ENCODE data around the gene NSMCE4A. TPM values are rescaled to one million over a fixed set of nuclear protein-coding genes. Genes with fewer than 3 reads are reported as not detected.
"Not testable (repeated sequence)": the region's sequence is repeated elsewhere in the genome, so short reads cannot be mapped to it uniquely, and the experiment has no call there.

Gene NSMCE4A
- polyA plus RNA-seq, 3 donors from 2014 or later: 38.5 to 79.6 (median 48.7) TPM

- H3K9me3 Mint-ChIP-seq: peaks cover 0 to 2% (median 0%) of the 10 kb centered on the region in 6 donors
- H3K36me3 Mint-ChIP-seq: no peaks in the 10 kb centered on the region
- no peak overlapping the region for H3K4me3 Mint-ChIP-seq
- no peak overlapping the region for H3K27ac Mint-ChIP-seq
- no peaks in the 10 kb centered on the region for H3K4me1 Mint-ChIP-seq
- DNase-seq: no peak
- H3K27me3 Mint-ChIP-seq (ENCODE audit: low read depth in 3 of 3): peaks cover 3 to 14% (median 4%) of the 10 kb centered on the region in 3 donors
These were observed 32.1 kb downstream of the NSMCE4A start for GRCh38 chr10:121942749-121943416.

GRCh38 chr10:121941532-121941931 is 33.5 kb downstream of the NSMCE4A start:
- no peak for DNase-seq
- H3K4me3 Mint-ChIP-seq: no peak overlapping the region
- no peaks in the 10 kb centered on the region for H3K4me1 Mint-ChIP-seq
- H3K27me3 Mint-ChIP-seq (ENCODE audit: low read depth in 3 of 3): peaks cover 3 to 14% (median 6%) of the 10 kb centered on the region in 3 donors
- H3K9me3 Mint-ChIP-seq: peaks cover 0 to 2% (median 0%) of the 10 kb centered on the region in 6 donors
- no peaks in the 10 kb centered on the region for H3K36me3 Mint-ChIP-seq
- no peak overlapping the region for H3K27ac Mint-ChIP-seq

GRCh38 chr10:121936295-121936694 is 38.7 kb downstream of the NSMCE4A start:
- Mint-ChIP-seq H3K4me3 (no peak overlapping the region), H3K36me3 (no peaks in the 10 kb centered on the region), H3K27ac (no peak overlapping the region), H3K9me3 (peaks cover 0 to 2% (median 0%) of the 10 kb centered on the region in 6 donors), H3K4me1 (no peaks in the 10 kb centered on the region), H3K27me3 (ENCODE audit: low read depth in 3 of 3) (peaks cover 3 to 11% (median 3%) of the 10 kb centered on the region in 3 donors)
- no peak for DNase-seq

GRCh38 chr10:121935702-121936101 is 39.3 kb downstream of the NSMCE4A start:
- Mint-ChIP-seq H3K27me3 (ENCODE audit: low read depth in 3 of 3) (peaks cover 1 to 8% (median 3%) of the 10 kb centered on the region in 3 donors), H3K9me3 (peaks cover 0 to 2% (median 0%) of the 10 kb centered on the region in 6 donors), H3K4me1 (no peaks in the 10 kb centered on the region), H3K4me3 (no peak overlapping the region), H3K36me3 (no peaks in the 10 kb centered on the region), H3K27ac (peak overlapping the region in 1 of 6 donors; percentile 50)
- DNase-seq: no peak

- H3K36me3 Mint-ChIP-seq, DNase-seq, H3K9me3 Mint-ChIP-seq: not testable (repeated sequence)
- peak overlapping the region in 4 of 5 donors; percentile 18 to 73 (median 37) for H3K4me3 Mint-ChIP-seq
- peaks cover 17 to 28% of the 10 kb centered on the region in 2 donors for H3K4me1 Mint-ChIP-seq
- H3K27ac Mint-ChIP-seq: peak overlapping the region in 4 of 6 donors; percentile 61 to 76 (median 62)
- H3K27me3 Mint-ChIP-seq (ENCODE audit: low read depth in 3 of 3): peaks cover 0 to 11% (median 2%) of the 10 kb centered on the region in 3 donors
These were observed 44.5 kb downstream of the NSMCE4A start for GRCh38 chr10:121930268-121931085.

- H3K27me3 Mint-ChIP-seq (ENCODE audit: low read depth in 3 of 3): peaks cover 0 to 12% (median 2%) of the 10 kb centered on the region in 3 donors
These were observed 45.3 kb downstream of the NSMCE4A start for GRCh38 chr10:121929585-121930267.

GRCh38 chr10:121928528-121928884 is 46.5 kb downstream of the NSMCE4A start:
- Mint-ChIP-seq H3K4me1 (peaks cover 22 to 36% of the 10 kb centered on the region in 2 donors), H3K9me3 (no peaks in the 10 kb centered on the region), H3K27ac (peak overlapping the region; percentile 75 to 99 (median 87)), H3K36me3 (no peaks in the 10 kb centered on the region), H3K27me3 (ENCODE audit: low read depth in 3 of 3) (peaks cover 0 to 10% (median 2%) of the 10 kb centered on the region in 3 donors), H3K4me3 (peak overlapping the region; percentile 87 to 97 (median 94))
- DNase-seq: no peak

More at GRCh38 chr10:121929585-121930267, 45.3 kb downstream of the NSMCE4A start:
- Mint-ChIP-seq H3K4me3 (peak overlapping the region; percentile 38 to 73 (median 62)), H3K27ac (peak overlapping the region in 4 of 6 donors; percentile 2 to 76 (median 62)), H3K4me1 (peaks cover 22 to 35% of the 10 kb centered on the region in 2 donors)
- H3K9me3 Mint-ChIP-seq, H3K36me3 Mint-ChIP-seq, DNase-seq: not testable (repeated sequence)

- H3K4me3 Mint-ChIP-seq: peak within 1 kb of the TSS; percentile 87 to 97 (median 94)
- peak within 1 kb of the TSS; percentile 88 to 99 (median 96) for H3K27ac Mint-ChIP-seq
- peaks cover 0 to 10% (median 2%) of the 10 kb centered on the region in 3 donors for H3K27me3 Mint-ChIP-seq (ENCODE audit: low read depth in 3 of 3)
- peaks cover 22 to 38% of the 10 kb centered on the region in 2 donors for H3K4me1 Mint-ChIP-seq
- DNase-seq: peak; percentile 80 to 82 (median 81)
- peaks cover 1 to 2% (median 1%) of the 10 kb centered on the region in 3 donors for H3K36me3 Mint-ChIP-seq
- no peaks in the 10 kb centered on the region for H3K9me3 Mint-ChIP-seq
These were observed 47.0 kb downstream of the NSMCE4A start, which contains the start of gene ATE1 for GRCh38 chr10:121927841-121928527. TSS of gene ATE1 (minus strand) at chr10:121928031. CDS start at chr10:121927949, 82 bp downstream.

GRCh38 chr10:121927318-121927840 is 47.6 kb downstream of the NSMCE4A start:
- Mint-ChIP-seq H3K27me3 (ENCODE audit: low read depth in 3 of 3) (peaks cover 0 to 10% (median 0%) of the 10 kb centered on the region in 3 donors), H3K36me3 (peaks cover 4 to 8% (median 5%) of the 10 kb centered on the region in 3 donors), H3K9me3 (no peaks in the 10 kb centered on the region), H3K4me3 (peak overlapping the region; percentile 87 to 97 (median 93)), H3K4me1 (peaks cover 22 to 44% of the 10 kb centered on the region in 2 donors), H3K27ac (peak overlapping the region; percentile 83 to 98 (median 89))
- no peak for DNase-seq

GRCh38 chr10:121926671-121927317 is 48.2 kb downstream of the NSMCE4A start:
- peak in 2 of 3 donors; percentile 34 to 40 for DNase-seq
- peak overlapping the region; percentile 87 to 97 (median 93) for H3K4me3 Mint-ChIP-seq
- peaks cover 22 to 45% of the 10 kb centered on the region in 2 donors for H3K4me1 Mint-ChIP-seq
- H3K27me3 Mint-ChIP-seq (ENCODE audit: low read depth in 3 of 3): peaks cover 0 to 10% (median 0%) of the 10 kb centered on the region in 3 donors
- no peaks in the 10 kb centered on the region for H3K9me3 Mint-ChIP-seq
- H3K27ac Mint-ChIP-seq: peak overlapping the region; percentile 83 to 96 (median 89)
- H3K36me3 Mint-ChIP-seq: peaks cover 4 to 9% (median 5%) of the 10 kb centered on the region in 3 donors

- H3K36me3 Mint-ChIP-seq: peaks cover 4 to 9% (median 5%) of the 10 kb centered on the region in 3 donors
- peak overlapping the region in 2 of 6 donors; percentile 88 to 93 for H3K27ac Mint-ChIP-seq
- H3K27me3 Mint-ChIP-seq (ENCODE audit: low read depth in 3 of 3): peaks cover 0 to 10% (median 0%) of the 10 kb centered on the region in 3 donors
- DNase-seq: no peak
- H3K4me3 Mint-ChIP-seq: peak overlapping the region; percentile 23 to 87 (median 36)
- no peaks in the 10 kb centered on the region for H3K9me3 Mint-ChIP-seq
- peaks cover 22 to 45% of the 10 kb centered on the region in 2 donors for H3K4me1 Mint-ChIP-seq
These were observed 48.9 kb downstream of the NSMCE4A start for GRCh38 chr10:121926157-121926556.

GRCh38 chr10:121921238-121921931 is 53.6 kb downstream of the NSMCE4A start:
- Mint-ChIP-seq H3K36me3 (peaks cover 14 to 15% (median 15%) of the 10 kb centered on the region in 3 donors), H3K9me3 (no peaks in the 10 kb centered on the region), H3K4me3 (no peak overlapping the region), H3K27ac (no peak overlapping the region), H3K27me3 (ENCODE audit: low read depth in 3 of 3) (peaks cover 0 to 1% (median 0%) of the 10 kb centered on the region in 3 donors), H3K4me1 (peaks cover 8 to 23% of the 10 kb centered on the region in 2 donors)
- DNase-seq: no peak
